HG03108 (cell line): ENCODE results near the gene RELT.

Experiments used
- ATAC-seq: cut with Tn5 transposase; IDR thresholded peaks from one replicate; pipeline ENCODE4 v1.9.1; 2021; ENCODE audit warnings: moderate library complexity; ENCODE audit not compliant: unreplicated experiment

Gene RELT

GRCh38 chr11:73347067-73347466, 29.1 kb upstream of the RELT start:
- no peak for ATAC-seq

GRCh38 chr11:73348838-73349237, 27.4 kb upstream of the RELT start:
- no peak for ATAC-seq

GRCh38 chr11:73349633-73350032, 26.6 kb upstream of the RELT start:
- ATAC-seq: no peak

- ATAC-seq: no peak
These were observed 25.1 kb upstream of the RELT start for GRCh38 chr11:73350908-73351636.

- ATAC-seq: no peak
These were observed 22.8 kb upstream of the RELT start for GRCh38 chr11:73353422-73353821.

GRCh38 chr11:73355109-73355508, 21.1 kb upstream of the RELT start:
- ATAC-seq: no peak

- no peak for ATAC-seq
These were observed 19.0 kb upstream of the RELT start for GRCh38 chr11:73356979-73357860.

GRCh38 chr11:73358071-73358470, 18.1 kb upstream of the RELT start:
- ATAC-seq: no peak

- no peak for ATAC-seq
These were observed 16.9 kb upstream of the RELT start for GRCh38 chr11:73359341-73359740.

GRCh38 chr11:73359930-73360742, 16.1 kb upstream of the RELT start:
- no peak for ATAC-seq

- no peak for ATAC-seq
These were observed 15.3 kb upstream of the RELT start for GRCh38 chr11:73360743-73361369.

- ATAC-seq: no peak
These were observed 14.0 kb upstream of the RELT start for GRCh38 chr11:73361953-73362776.

- no peak for ATAC-seq
These were observed 13.1 kb upstream of the RELT start for GRCh38 chr11:73363147-73363546.

GRCh38 chr11:73365352-73366264, 10.6 kb upstream of the RELT start:
- ATAC-seq: no peak

GRCh38 chr11:73366265-73366610, 10.0 kb upstream of the RELT start:
- no peak for ATAC-seq

- no peak for ATAC-seq
These were observed 9.2 kb upstream of the RELT start for GRCh38 chr11:73366953-73367352.

- ATAC-seq: no peak
These were observed 8.6 kb upstream of the RELT start for GRCh38 chr11:73367482-73368024.

GRCh38 chr11:73372375-73372993, 3.7 kb upstream of the RELT start:
- no peak for ATAC-seq
